GM23248 (cell line): ENCODE measurements around the gene KRT8.

Experiments used
- EZH2 ChIP-seq: fragments of 200-600 bp; sonication (generic); IDR thresholded peaks from 2 replicates; pipeline ENCODE4 v1.6.1; 2018; ENCODE audit warnings: antibody characterized with exemption, mild to moderate bottlenecking; ENCODE audit not compliant: insufficient read depth, poor library complexity, severe bottlenecking
- EZH2phosphoT487 ChIP-seq: fragments of 200-600 bp; sonication (generic); IDR thresholded peaks from 2 replicates; pipeline ENCODE4 v1.6.1; 2018; ENCODE audit warnings: antibody characterized with exemption, moderate library complexity, mild to moderate bottlenecking, low read depth; ENCODE audit not compliant: insufficient read depth

GRCh38 chr12:52892974-52893373, 11.9 kb downstream of the KRT8 start:
- TF ChIP-seq EZH2: no peak
- TF ChIP-seq EZH2phosphoT487: no peak
